Measurements from ENCODE around the gene ANXA11. TPM values are rescaled to one million over a fixed set of nuclear protein-coding genes. Genes with fewer than 3 reads are reported as not detected.

ANXA11 gene
- total and polyA plus RNA-seq, 2 of the 8 experiments (the other 6 are each of a cell fraction or from before 2014, with no cell fraction given), result 40.5 to 84.9 TPM

- Histone ChIP-seq H2BK15ac (ENCODE audit: low read length) (no peak overlapping the region), H2AK5ac (ENCODE audit: low read depth, low read length) (no peak overlapping the region), H4K8ac (ENCODE audit: extremely low read depth, insufficient read depth, low read length) (no peak overlapping the region), H2BK20ac (ENCODE audit: low read length) (no peak overlapping the region), H2BK120ac (replicated peaks; ENCODE audit: low read depth, low read length) (no peak overlapping the region), H4K5ac (ENCODE audit: insufficient read length, low read depth, low read length) (no peak overlapping the region), H2BK5ac (ENCODE audit: low read depth, low read length) (no peak overlapping the region), H3K23ac (ENCODE audit: insufficient read length) (no peak overlapping the region), H3K79me2 (ENCODE audit: control insufficient read depth in 1 of 2, insufficient read depth in 2 of 2, low read length in 2 of 2) (no peaks in the 10 kb centered on the region), H2BK12ac (ENCODE audit: low read depth, low read length) (no peak overlapping the region), H3K27ac (ENCODE audit: low read depth, low read length) (no peak overlapping the region), H3K27me3 (replicated peaks in 1 of 4; ENCODE audit: control insufficient read depth in 3 of 4, extremely low read depth in 1 of 4, insufficient read depth in 3 of 4, low read length in 3 of 4) (no peaks in the 10 kb centered on the region), H3K9ac (replicated peaks in 1 of 4; ENCODE audit: extremely low read depth in 1 of 4, low read depth in 3 of 4, low read length in 3 of 4) (no peak overlapping the region), H3K23me2 (ENCODE audit: low read depth, low read length) (no peaks in the 10 kb centered on the region), H3K18ac (ENCODE audit: extremely low read depth, low read length) (no peak overlapping the region), H4K20me1 (replicated peaks in 1 of 2; ENCODE audit: control insufficient read depth in 1 of 2, insufficient read depth in 2 of 2, low read length in 2 of 2) (no peaks in the 10 kb centered on the region), H3K4ac (replicated peaks; ENCODE audit: insufficient read length, low read depth, low read length) (no peak overlapping the region), H3K4me2 (ENCODE audit: insufficient read depth in 1 of 2, low read depth in 2 of 2, low read length in 2 of 2) (no peak overlapping the region), H3K36me3 (ENCODE audit: control insufficient read depth in 2 of 4, insufficient read depth in 4 of 4, low read length in 3 of 4) (0 out of 8 replicates have a peak, but pooled peaks cover 0 to 4% (median 0%) of the 10 kb centered on the region in 4 experiments), H3K4me1 (replicated peaks in 1 of 4; ENCODE audit: control insufficient read depth in 3 of 4, insufficient read depth in 4 of 4, low read length in 3 of 4) (peaks cover 0 to 10% (median 10%) of the 10 kb centered on the region in 4 experiments; a peak in 6 of 7 replicates), H3K9me3 (ENCODE audit: insufficient read depth in 2 of 2, low read depth in 1 of 2, low read length in 1 of 2) (no peaks in the 10 kb centered on the region), H3K4me3 (ENCODE audit: extremely low read depth in 1 of 4, insufficient read depth in 2 of 4, low read depth in 3 of 4, low read length in 4 of 4) (no peak overlapping the region), H3K14ac (ENCODE audit: insufficient read length) (no peak overlapping the region), H3K56ac (replicated peaks; ENCODE audit: insufficient read length, low read depth, low read length) (no peak overlapping the region), H2AFZ (ENCODE audit: low read length) (no peak overlapping the region), H4K91ac (replicated peaks; ENCODE audit: insufficient read length, low read length) (no peak overlapping the region), H3K79me1 (ENCODE audit: low read depth, low read length) (no peaks in the 10 kb centered on the region)
- TF ChIP-seq SP2 (IDR thresholded peaks at IDR 0.05; ENCODE audit: low read length) (no peak), GABPA (IDR thresholded peaks at IDR 0.05; ENCODE audit: borderline replicate concordance, insufficient read depth, low read length) (no peak), YY1 (IDR thresholded peaks at IDR 0.05; ENCODE audit: low read depth, low read length) (no peak), CREB1 (IDR thresholded peaks at IDR 0.05) (no peak), KDM1A (IDR thresholded peaks at IDR 0.05; ENCODE audit: borderline replicate concordance, low read length) (no peak), NANOG (IDR thresholded peaks at IDR 0.05; ENCODE audit: insufficient read depth, low read depth, low read length, poor library complexity, severe bottlenecking) (no peak), SIRT6 (IDR thresholded peaks at IDR 0.05; ENCODE audit: low read length) (no peak), BRCA1 (IDR thresholded peaks at IDR 0.05; ENCODE audit: low read depth, low read length) (no peak), RNF2 (IDR thresholded peaks at IDR 0.05; ENCODE audit: borderline replicate concordance, low read depth, low read length, missing control alignments, poor library complexity, severe bottlenecking) (no peak), ASH2L (IDR thresholded peaks at IDR 0.05; ENCODE audit: low read length) (no peak), CEBPB (IDR thresholded peaks at IDR 0.05; ENCODE audit: low read depth, low read length) (no peak), EP300 (IDR thresholded peaks at IDR 0.05; ENCODE audit: borderline replicate concordance in 1 of 2, low read depth in 2 of 2, low read length in 2 of 2) (no peak)
- DNase-seq (ENCODE audit: low read depth in 1 of 2, low spot score in 2 of 2), result no peak
- CTCF ChIA-PET (ENCODE audit: partially characterized antibody), result interaction anchor here (0.7 to 7.6 kb wide), 8 partner anchors 9 to 58 kb away, joined by 3 to 66 read pairs (median 10); no protein-coding TSS in a partner anchor
- WGBS, 2 experiments (ENCODE audit: extremely low coverage in 1 of 2, insufficient coverage in 1 of 2, insufficient read length in 1 of 2, insufficient replicate concordance in 2 of 2, low coverage in 1 of 2, low lambda C conversion rate in 2 of 2, missing lambda C conversion rate in 1 of 2), result 96% methylated on average over 28 of the region's 28 CpGs; no CpG with 5 or more reads in 1 of the 2 experiments
- no peak for FAIRE-seq
- POLR2A ChIA-PET (ENCODE audit: partially characterized antibody), result no interaction called here
Measured at GRCh38 chr10:80166581-80167470, 38.5 kb downstream of the ANXA11 start.
